Stimulated activated CD4-positive, alpha-beta T cell treated with anti-CD3 and anti-CD28 coated beads, Interleukin-12 subunit alpha, Interleukin-12 subunit beta, amount 100 ng/mL, for 24 hours (primary cell): ENCODE results near the gene FAM53C.
"Not testable (repeated sequence)": the region's sequence is repeated elsewhere in the genome, so short reads cannot be mapped to it uniquely, and the experiment has no call there.

Experiments used
- DNase-seq, 2 experiments: peaks; one replicate each; pipeline ENCODE4 v3.0.0-alpha.2; 2020; ENCODE audit warnings: low read depth in 2 of 2

The FAM53C gene

DNA sequence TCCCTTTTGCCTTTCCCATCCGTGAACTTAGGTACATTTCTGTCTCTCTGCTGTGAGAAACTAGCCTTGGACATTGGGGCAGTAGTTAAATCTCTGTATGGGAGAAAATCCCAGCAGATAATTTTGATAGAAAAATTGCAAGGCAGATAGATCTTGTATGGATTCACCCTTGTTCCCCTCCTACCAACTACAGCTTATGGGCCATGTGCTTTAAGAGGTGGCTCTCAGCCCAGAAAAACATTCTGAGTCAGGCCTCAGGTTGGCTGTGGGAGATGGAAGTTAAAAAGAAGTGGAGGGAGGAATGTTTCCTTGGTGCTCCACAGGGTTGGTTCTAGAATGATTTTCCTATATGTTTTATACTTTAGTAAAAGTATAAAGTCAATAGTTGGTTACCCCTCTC, 13.0 kb downstream of the FAM53C start:
- no peak for DNase-seq

DNA sequence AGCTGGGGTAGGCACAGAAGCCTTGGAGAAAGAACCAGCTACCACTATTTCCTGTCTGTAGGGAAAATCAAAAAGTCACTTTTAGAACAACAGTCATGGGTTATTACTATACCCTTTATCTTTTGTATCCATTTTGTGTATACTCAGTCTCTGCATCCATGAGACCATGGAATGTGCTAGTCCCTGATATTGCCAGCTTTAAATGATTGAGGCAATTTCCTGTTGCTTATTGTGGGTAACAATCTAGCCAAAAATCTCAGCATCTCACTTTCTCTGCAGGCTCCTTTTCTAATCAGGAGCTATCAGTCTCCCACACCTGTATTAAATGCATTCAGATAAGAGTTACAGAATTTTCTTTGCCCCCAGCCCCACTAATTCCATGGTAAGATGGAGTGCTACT, 13.5 kb downstream of the FAM53C start:
- DNase-seq = no peak

GRCh38 chr5:138352071-138352721, 14.1 kb downstream of the FAM53C start, which contains the start of gene KDM3B:
KDM3B (plus strand) TSS chr5:138352685; CDS start chr5:138352796, 111 bp downstream.
- peak; percentile 84 to 87 for DNase-seq

DNA sequence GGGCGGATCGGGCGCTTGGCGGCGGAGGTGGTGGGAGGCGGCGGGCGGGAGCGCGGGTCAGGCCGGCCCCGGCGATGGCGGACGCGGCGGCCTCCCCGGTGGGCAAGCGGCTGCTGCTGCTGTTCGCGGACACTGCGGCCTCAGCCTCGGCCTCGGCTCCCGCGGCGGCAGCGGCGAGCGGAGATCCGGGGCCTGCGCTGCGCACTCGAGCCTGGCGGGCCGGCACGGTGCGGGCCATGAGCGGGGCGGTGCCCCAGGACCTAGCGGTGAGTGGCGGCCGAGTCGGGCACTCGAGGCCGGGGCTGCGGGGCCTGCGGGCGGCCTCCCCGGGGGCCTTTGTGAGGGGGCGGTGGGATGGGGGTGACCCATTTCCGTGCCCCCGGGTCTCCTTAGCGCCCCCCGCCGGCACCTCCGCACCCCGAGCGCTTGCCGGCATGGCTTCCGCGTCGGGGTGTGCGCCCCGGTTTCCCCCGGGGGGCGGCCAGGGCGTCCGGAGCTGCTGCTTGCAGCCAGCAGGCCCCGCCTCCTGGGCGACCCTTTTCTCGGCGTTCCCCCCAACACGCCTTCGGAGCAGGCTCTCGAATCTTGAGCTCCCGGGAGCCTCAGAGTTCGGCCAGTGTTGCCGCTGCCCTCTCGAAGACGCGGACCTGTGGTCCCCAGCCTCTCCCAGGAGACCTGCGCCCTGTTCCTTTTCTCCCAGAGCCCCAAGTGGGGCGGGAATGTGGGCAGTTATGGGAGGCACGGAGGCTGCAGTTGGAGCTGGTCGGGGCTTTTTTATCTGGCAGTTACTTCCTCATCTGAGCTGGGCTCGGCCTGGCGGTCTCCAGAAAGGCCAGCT, 14.9 kb downstream of the FAM53C start:
- peak; percentile 28 to 46 for DNase-seq

DNA sequence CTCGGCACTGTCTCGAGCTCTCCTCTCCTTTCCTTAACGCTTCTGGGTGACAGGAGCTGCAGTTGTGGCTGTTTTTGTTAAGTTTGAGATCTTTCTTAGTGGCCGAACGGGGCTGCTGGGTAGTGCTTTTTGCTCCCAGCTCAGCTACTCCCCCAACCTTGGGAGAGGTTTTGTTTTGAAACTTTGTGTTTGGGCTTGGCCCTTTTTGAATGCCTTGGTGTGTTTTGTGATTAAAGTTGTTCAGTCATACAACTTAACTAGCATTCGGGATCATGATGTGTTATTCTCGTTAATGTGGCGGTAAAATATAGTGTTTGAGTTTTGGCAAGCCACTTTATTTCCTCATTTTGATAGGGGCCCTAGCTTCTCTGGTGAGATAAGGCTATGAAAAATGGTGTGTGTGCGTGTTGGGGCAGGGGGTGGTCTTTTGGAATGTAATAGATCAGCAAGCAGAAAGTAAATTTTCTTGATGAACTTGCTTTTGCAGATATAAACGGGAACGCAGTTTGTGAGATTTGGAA, 15.6 kb downstream of the FAM53C start:
- no peak for DNase-seq

- DNase-seq = no peak
Observed at GRCh38 chr5:138354387-138354786, 16.3 kb downstream of the FAM53C start.

DNA sequence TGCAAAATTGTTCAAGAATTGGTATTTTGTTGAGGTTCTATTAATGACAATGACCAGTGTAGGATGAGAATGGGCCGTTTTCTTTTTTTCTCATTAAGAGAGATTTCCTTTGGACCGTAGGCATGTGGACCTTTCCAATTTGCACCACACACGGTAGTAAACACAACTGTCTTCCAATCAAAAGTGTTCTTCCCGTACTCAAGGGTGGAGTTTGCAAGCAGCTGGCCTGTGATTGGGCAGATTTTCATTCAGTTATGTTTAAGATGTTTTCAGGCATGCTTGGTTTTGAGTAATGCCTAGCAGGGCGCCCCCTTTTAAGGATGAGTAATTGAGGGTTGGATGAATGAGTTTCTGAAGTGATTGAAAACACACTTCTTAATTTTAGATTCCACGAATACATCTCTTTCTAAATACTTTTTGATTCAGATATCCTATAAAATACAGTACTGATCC, 16.9 kb downstream of the FAM53C start:
- DNase-seq = peak; percentile 32 to 34

- DNase-seq = no peak
Observed at GRCh38 chr5:138359621-138360020, 21.6 kb downstream of the FAM53C start.

DNA sequence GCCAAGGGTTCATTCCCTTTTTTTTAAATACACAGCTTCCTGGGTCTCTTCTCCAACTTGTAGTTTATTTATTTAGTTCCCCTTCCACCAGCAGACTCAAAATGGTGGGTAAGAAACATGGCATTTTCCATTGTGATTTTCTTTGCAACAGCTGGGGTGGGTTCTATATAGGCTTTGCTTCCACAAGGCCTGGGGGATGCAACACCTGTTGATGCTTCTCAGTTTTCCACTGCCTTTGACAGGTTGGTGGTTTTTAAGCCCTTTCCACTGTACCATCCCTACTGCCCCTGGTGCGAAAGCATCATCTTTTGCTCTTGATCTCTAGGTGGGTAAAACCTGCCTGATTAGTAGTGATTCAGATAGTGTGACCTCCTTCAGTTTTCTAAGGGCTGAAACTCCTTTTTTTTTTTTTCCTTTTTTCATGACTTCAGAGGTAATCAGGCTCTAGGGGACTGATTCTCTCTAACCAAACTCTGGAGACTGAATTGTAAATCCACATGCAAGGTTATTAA, 22.9 kb downstream of the FAM53C start:
- DNase-seq = no peak

DNA sequence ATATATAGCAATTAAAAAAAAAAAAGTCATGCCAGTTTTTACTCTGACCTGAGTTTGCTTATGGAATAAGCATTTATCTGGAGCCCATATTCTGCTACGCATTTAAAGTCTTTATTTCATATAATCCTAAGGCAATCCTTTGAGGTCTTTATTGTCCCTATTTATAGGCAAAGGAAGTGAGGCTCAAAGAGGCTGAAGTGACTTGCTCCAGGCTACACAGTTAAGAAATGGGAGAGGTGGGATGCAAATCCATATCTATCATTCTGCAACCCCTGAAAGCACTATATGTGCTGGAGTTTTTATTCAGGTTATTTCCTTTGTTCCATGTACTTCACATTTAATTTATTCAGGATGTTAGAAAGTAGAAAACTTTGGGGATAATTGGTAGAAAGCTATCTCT, 26.5 kb downstream of the FAM53C start:
- DNase-seq = no peak

DNA sequence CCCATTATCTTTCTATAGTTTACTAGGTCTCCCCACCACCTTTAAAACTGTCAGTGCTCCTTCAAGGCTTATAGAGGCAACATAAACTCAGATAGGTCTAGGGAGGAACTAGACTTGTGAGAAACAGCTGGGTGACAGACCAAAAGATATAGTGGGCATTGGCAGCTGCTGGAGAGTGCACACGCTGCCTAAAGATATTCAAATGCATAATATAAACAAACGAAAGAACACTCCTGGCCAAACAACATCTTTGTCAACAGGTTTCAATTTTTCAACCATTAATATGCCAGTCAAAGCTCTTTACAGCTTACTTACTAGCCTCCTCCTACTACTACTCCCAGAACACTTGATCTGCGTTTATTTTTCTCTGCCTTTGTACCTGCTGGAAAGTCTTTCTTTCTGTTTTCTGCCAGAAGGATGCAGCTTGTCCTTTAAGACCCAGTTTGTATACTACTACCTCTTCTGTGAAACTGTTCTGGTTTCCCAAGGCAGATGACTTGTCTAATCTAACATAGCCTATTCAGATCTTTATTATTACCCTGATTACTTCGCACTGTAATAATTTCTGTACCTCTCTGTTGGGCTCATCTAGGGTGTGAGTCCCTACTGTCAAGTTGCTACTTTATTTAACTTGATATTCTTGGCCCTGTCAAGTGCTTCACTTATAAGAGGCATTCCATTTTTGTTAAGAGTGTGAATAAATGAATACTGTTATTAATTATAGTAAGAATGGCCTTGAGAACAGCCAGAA, 28.7 kb downstream of the FAM53C start:
- DNase-seq = no peak

DNA sequence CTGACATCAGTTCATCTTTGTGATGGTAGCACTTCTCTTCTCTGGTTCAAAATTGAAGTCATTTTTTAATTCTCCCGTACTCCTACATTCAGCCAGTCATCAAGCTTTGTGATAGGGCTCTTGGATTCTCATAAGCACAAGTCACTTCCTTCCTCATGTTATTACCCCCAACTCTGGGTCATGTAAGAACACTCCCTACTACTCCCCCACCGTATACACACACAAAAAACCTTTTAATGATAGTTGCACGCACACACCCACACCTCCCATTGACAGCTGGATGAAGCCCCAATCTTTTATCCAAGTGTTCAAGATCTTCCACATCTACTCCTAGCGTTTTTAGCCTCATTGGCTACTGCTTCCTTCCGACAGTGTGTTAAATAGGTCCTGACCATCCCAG, 31.2 kb downstream of the FAM53C start:
- DNase-seq = no peak

DNA sequence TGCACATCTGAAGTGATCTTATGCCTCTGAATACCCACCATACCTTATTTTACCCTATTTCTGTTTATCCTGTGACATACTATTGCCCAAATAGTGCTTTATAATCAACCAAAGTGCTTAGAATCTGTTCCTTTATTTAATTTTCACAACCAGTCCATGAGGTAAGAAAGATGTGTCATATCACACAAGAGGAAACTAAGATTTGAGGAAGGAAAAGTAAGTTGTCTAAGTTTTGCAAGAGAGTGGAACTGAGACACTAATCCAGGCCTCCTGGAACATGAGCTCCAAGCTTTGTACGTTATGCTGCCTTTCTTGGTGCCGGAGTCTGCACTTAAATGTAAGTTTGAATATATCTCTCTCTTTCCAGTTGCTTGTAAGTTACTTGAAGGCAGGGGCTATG, 31.6 kb downstream of the FAM53C start:
- no peak for DNase-seq

DNA sequence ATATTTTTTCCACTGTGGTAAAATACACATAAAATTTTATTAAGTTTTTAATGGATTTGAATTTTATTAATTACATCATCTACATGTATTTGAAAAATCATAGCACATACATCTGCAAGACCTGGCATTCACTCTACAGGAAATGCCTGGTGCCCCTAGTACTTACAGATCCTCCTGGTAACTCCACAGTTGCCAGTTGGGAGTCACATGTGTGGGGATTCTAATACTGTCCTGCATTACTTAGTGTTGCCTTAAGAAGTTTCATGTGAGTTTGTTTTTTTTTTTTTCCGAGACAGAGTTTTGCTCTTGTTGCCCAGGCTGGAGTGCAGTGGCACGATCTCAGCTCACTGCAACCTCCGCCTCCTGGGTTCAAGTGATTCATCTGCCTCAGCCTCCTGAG, 32.5 kb downstream of the FAM53C start:
- DNase-seq = no peak

DNA sequence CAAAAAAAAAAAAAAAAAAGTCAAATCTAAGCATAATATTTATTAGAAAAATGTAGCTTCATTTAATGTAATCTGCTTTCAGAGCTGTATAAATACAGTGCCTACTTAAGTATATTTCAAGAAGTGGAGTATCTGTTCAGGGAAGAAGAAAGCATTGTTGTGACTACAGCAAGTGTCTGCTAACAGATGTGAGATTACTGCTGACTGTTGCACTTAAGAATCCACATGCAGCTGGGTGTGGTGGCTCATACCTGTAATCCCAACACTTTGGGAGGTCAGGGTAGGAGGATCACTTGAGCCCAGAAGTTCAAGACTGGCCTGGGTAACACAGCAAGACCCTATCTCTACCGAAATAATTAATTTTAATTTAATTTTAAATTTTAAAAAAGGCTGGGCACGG, 33.4 kb downstream of the FAM53C start:
- DNase-seq = no peak

GRCh38 chr5:138372225-138372624, 34.2 kb downstream of the FAM53C start:
- DNase-seq = no peak

DNA sequence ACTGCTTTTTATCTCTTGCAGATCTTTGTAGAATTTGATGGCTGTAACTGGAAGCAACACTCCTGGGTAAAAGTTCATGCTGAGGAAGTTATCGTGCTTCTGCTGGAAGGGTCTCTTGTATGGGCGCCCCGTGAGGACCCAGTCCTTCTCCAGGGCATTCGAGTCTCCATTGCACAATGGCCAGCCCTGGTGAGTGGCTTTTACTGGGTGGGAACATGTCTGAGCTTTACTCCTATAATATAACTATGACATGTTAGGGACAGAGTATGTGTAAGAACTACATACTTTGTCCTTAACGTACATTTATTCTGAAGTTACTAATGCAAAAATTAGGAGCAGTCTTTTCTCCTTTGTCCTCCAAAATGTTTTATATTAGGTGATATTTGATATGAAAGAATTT, 34.6 kb downstream of the FAM53C start:
- DNase-seq = no peak

DNA sequence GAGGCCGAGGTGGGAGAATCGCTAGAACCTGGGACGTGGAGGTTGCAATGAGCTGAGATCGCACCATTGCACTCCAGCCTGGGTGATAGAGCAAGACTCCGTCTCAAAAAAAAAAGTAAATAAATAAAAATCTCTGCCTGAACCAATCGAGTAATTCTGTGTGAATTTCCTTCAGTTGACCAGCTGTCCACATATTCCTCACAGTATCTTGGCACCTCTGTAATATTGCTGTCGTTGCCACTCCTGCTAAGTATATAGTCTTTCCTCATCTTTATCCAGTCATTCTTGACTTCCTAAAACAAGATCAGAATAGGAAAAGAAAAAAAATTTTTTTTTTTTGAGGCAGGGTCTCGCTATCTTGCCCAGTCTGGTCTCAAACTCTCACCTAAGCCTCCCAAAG, 44.3 kb downstream of the FAM53C start:
- DNase-seq = no peak

DNA sequence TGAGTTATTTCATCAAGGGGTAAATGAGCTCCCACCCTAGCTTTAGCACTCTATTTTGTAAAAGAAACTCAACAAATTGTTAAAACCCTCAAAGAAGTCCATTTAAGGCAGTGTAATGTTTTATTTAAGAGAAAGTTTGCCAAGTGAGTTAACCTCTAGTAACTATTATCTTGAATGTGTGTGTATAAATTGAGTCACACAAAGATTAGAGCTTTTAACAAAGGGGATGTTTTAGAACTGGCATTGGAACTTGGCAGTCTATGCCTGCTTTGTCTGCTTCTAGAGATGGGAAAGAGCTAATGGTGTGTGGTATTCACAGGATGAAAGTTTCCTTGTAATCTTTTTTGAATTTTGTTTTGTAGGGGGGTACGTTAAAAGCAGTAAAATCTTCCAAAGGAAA, 47.6 kb downstream of the FAM53C start:
- DNase-seq = no peak

DNA sequence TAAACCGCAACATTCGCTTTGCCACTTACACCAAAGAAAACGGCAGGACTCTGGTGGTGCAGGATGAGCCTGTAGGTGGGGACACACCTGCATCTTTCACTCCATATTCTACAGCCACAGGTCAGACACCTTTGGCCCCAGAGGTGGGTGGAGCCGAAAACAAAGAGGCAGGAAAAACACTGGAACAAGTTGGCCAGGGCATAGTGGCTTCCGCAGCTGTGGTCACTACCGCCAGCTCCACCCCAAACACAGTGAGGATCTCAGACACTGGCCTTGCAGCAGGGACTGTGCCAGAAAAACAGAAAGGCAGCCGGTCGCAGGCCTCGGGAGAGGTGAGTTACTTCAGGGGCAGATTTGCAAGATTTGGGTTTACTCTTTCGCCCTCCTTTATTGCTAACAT, 48.2 kb downstream of the FAM53C start:
- DNase-seq = no peak

GRCh38 chr5:138389332-138389731, 51.3 kb downstream of the FAM53C start:
- DNase-seq = no peak

GRCh38 chr5:138389911-138390310, 51.8 kb downstream of the FAM53C start:
- DNase-seq = not testable (repeated sequence)
